Breast epithelium (tissue), 4 donors: ENCODE results near the gene INSC. TPM values are rescaled to one million over a fixed set of nuclear protein-coding genes. Genes with fewer than 3 reads are reported as not detected.

Experiments
- DNase-seq, 2 donors: peaks; one replicate each; pipeline ENCODE4 v3.0.0-alpha.2; 2019; ENCODE audit warnings: low spot score in 2 of 2
- H3K27ac ChIP-seq, 2 donors: fragments of 200-600 bp; sonication (generic) in 1 of 2; one replicate each; pipeline ENCODE4 v1.5.1; 2016 to 2019; ENCODE audit warnings: mild to moderate bottlenecking in 1 of 2
- H3K27me3 ChIP-seq, 2 donors: fragments of 200-600 bp; sonication (generic) in 1 of 2; one replicate each; pipeline versions ENCODE4 v1.5.1 to v1.6.0; 2017 to 2019; ENCODE audit warnings: control low read depth in 1 of 2, mild to moderate bottlenecking in 1 of 2
- H3K36me3 ChIP-seq: fragments of 200-600 bp; one replicate; pipeline ENCODE4 v1.5.1; 2019
- H3K4me1 ChIP-seq, 2 donors: fragments of 200-600 bp; sonication (generic); one replicate each; pipeline ENCODE4 v1.5.1; 2016 to 2019; ENCODE audit warnings: control low read depth in 1 of 2
- H3K4me3 ChIP-seq, 3 donors: fragments of 200-600 bp; sonication (generic); 1 replicate in 2 of 3; 2 replicates in 1 of 3; pipeline ENCODE4 v1.5.1; 2016 to 2019; ENCODE audit warnings: mild to moderate bottlenecking in 3 of 3, moderate library complexity in 2 of 3
- H3K9me3 ChIP-seq, 2 donors: fragments of 200-600 bp; sonication (generic) in 1 of 2; one replicate each; pipeline ENCODE4 v1.5.1; 2016 to 2019; ENCODE audit warnings: control low read depth in 1 of 2
- POLR2A ChIP-seq: fragments of 450-650 bp; IDR thresholded peaks from one replicate; pipeline ENCODE4 v1.6.1; 2016; ENCODE audit warnings: antibody characterized with exemption, mild to moderate bottlenecking, moderate library complexity
- POLR2AphosphoS5 ChIP-seq, 3 donors: sonication (generic); formaldehyde crosslinking; IDR thresholded peaks; one replicate each; pipeline ENCODE4 v1.6.1; 2017; ENCODE audit warnings: antibody characterized with exemption in 3 of 3
- intact Hi-C: fragments of 100-400 bp; cut with DNase I; formaldehyde crosslinking; loops from one replicate; pipeline ENCODE4 v1.15.1; 2023; ENCODE audit warnings: low total_unique reads
- total RNA-seq, 3 donors: library from RNA; depleted of rRNA; stranded (reverse); fragments of >200 nt; gene quantifications; one replicate each; pipeline ENCODE4 v1.1.0, GENCODE V29; 2016
- TF ChIP-seq, protein P1 (sequence below), 3 donors: fragments of 450-650 bp; IDR thresholded peaks; one replicate each; pipeline ENCODE4 v1.5.1; 2016 to 2017; ENCODE audit warnings: antibody characterized with exemption in 3 of 3, mild to moderate bottlenecking in 3 of 3, moderate library complexity in 3 of 3

Gene INSC
- total RNA-seq, 3 donors from 2014 or later, result 0.33 to 0.88 TPM; not detected in 1

DNA sequence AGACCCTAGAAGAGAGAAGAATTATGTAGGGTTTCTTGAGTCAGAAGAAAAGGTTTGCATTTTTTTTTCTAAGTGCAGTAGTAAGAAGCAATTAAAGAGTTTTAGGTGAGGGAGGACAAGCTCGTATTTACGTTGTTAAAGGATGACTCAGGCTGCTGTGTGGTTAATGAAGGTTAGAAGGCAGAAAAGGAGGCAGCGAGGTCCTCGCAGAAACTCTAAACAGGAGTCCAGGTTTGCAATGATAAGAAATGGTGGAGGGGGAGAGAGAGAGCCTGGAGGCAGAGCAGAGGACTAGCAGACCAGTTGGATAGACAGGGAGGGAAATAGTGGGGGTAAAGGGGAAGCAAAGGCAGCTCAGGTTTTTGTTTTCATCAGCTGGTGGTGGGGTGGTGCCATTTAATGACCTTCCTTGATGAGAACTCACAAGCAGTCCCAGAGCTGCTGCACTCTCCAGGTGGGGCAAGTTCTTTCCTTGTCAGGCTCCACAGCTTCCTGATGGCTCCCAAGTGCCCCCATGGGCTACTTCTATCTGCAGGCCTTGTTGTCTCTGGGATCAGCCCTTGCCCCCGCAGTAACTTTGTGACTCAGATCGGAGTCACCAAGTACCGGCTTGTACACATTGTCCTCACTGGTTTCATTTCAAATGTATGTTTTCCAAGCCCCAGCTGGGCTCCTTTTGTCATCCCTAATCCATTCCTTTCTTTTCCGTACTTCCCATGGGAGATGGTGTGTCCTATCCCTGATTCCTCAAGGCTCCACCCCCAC, 8.3 kb upstream of the INSC start:
- Histone ChIP-seq H3K27me3 (no peaks in the 10 kb centered on the region), H3K9me3 (no peaks in the 10 kb centered on the region)
- intact Hi-C loops, result loop anchor here (10.0 kb wide), 1 partner anchor 98 kb away; no protein-coding TSS in a partner anchor

DNA sequence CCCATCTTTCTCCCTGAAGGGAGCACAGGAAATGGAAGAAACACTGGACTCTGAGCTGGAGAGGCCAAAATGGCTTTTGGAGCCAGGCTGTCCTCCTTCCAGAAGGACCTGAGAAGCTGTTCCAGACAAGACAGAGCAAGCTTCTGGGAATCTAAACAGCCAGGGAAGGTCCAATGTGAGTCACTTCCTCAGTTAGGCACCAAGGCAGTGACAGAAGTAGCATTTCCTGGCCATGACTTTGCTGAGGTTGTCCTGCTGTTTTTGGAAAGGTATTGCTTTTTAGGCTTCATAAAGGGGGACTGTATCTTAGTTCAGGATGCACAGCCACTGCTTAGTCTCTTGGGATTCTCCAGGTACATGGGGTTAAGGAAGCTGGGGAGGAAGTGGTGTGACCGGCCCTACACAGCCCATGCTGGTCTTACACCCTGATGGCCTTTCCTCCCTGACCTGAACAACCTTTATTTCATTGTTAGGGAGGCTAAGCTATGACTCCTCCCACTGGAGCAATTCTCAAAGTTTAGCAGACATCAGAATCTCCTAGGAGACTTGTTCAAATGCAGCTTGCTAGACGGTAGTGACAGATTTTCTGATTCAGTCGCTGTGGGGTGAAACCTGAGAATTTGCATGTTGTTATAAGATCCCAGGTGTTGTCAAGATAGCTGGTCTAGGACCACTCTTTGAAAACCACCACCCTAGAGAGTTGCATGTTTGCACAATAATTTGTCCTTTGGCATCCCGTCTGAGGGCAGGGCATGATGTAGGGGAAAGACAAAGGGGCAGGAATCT, 6.8 kb upstream of the INSC start:
- Histone ChIP-seq H3K27me3 (no peaks in the 10 kb centered on the region), H3K4me3 (no peak overlapping the region), H3K9me3 (no peaks in the 10 kb centered on the region), H3K4me1 (no peaks in the 10 kb centered on the region), H3K36me3 (no peaks in the 10 kb centered on the region), H3K27ac (no peak overlapping the region)
- intact Hi-C loops, result loop anchor here (10.0 kb wide), 1 partner anchor 97 kb away; no protein-coding TSS in a partner anchor
- DNase-seq, result no peak
- TF ChIP-seq POLR2AphosphoS5 (IDR thresholded peaks at IDR 0.05), result no peak
- no peak for TF ChIP-seq POLR2A
- TF ChIP-seq, protein P1, sequence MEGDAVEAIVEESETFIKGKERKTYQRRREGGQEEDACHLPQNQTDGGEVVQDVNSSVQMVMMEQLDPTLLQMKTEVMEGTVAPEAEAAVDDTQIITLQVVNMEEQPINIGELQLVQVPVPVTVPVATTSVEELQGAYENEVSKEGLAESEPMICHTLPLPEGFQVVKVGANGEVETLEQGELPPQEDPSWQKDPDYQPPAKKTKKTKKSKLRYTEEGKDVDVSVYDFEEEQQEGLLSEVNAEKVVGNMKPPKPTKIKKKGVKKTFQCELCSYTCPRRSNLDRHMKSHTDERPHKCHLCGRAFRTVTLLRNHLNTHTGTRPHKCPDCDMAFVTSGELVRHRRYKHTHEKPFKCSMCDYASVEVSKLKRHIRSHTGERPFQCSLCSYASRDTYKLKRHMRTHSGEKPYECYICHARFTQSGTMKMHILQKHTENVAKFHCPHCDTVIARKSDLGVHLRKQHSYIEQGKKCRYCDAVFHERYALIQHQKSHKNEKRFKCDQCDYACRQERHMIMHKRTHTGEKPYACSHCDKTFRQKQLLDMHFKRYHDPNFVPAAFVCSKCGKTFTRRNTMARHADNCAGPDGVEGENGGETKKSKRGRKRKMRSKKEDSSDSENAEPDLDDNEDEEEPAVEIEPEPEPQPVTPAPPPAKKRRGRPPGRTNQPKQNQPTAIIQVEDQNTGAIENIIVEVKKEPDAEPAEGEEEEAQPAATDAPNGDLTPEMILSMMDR (IDR thresholded peaks at IDR 0.05), result no peak

More for the DNA sequence above, 8.3 kb upstream of the INSC start:
- DNase-seq, result no peak
- no peak overlapping the region for H3K4me3 ChIP-seq
- no peaks in the 10 kb centered on the region for H3K36me3 ChIP-seq
- no peaks in the 10 kb centered on the region for H3K4me1 ChIP-seq
- no peak overlapping the region for H3K27ac ChIP-seq
- no peak for TF ChIP-seq POLR2AphosphoS5 (IDR thresholded peaks at IDR 0.05)
- TF ChIP-seq, protein P1 (IDR thresholded peaks at IDR 0.05), result no peak
- TF ChIP-seq POLR2A, result no peak

DNA sequence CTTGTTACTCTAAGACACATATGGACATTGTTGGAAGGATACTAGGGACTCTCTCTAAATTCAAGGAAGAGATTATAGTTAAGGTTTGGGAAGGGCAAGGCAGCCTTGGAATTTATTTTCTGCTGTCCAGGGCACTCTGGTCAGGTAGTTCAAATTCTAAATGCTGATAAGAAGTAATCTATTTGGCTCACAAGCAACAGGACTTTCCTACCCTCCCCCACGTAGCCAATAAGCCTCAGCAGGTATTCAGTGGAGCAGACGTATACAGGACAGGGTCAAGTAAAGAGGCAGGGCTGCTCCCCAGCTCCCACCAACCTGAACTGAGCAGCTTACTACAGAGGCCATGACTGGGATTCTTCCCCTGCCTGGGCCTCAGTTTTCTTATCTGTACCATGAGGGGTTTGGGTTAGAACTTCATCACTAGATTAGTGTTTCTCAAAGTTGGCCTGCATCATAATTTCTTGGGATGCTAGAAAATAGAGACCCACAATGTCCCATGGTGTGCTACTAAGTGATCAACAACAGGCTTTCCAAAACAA, 6.1 kb upstream of the INSC start:
- no peak overlapping the region for H3K27ac ChIP-seq
- no peaks in the 10 kb centered on the region for H3K36me3 ChIP-seq
- no peaks in the 10 kb centered on the region for H3K9me3 ChIP-seq
- DNase-seq, result no peak
- H3K4me1 ChIP-seq, result no peaks in the 10 kb centered on the region
- intact Hi-C loops, result loop anchor here (10.0 kb wide), 1 partner anchor 96 kb away; no protein-coding TSS in a partner anchor
- no peaks in the 10 kb centered on the region for H3K27me3 ChIP-seq
- TF ChIP-seq POLR2AphosphoS5 (IDR thresholded peaks at IDR 0.05), result no peak
- TF ChIP-seq, protein P1 (IDR thresholded peaks at IDR 0.05), result no peak
- no peak for TF ChIP-seq POLR2A
- no peak overlapping the region for H3K4me3 ChIP-seq

DNA sequence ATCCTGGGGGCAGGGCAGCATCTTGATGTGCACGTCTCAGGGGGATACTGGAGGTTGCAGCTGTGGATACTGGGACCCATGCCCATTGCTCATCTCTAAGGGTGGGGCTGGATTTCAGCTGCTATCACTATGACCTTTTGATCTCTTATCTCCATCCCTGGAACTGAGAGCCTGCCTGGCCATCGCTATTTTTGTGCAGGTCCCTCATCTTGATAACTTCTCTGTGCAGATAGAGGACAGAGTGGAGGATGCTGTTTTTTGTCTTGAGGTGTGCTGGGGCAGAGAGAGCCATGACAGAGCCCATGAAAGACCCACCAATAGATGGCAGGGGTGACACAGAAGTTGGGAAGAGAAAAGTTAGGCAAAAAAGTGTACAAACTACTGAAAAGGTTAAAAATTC, 5.1 kb upstream of the INSC start:
- Histone ChIP-seq H3K27me3 (peaks cover 0 to 5% of the 10 kb centered on the region in 2 donors), H3K36me3 (no peaks in the 10 kb centered on the region), H3K4me3 (no peak overlapping the region), H3K27ac (no peak overlapping the region), H3K4me1 (no peaks in the 10 kb centered on the region), H3K9me3 (no peaks in the 10 kb centered on the region)
- TF ChIP-seq POLR2AphosphoS5 (IDR thresholded peaks at IDR 0.05) (no peak), POLR2A (no peak)
- TF ChIP-seq, protein P1 (IDR thresholded peaks at IDR 0.05), result no peak
- no peak for DNase-seq
- intact Hi-C loops, result loop anchor here (10.0 kb wide), 1 partner anchor 95 kb away; no protein-coding TSS in a partner anchor
